Right lobe of liver (tissue), 4 donors: ENCODE data around the gene TTLL6.

Experiments used
- POLR2A ChIP-seq: fragments of 450-650 bp; IDR thresholded peaks from one replicate; pipeline ENCODE4 v1.6.1; 2017; ENCODE audit warnings: antibody characterized with exemption, mild to moderate bottlenecking
- TF ChIP-seq, protein P1 (sequence below), 4 donors: fragments of 200-600 bp in 3 of 4; fragments of 450-650 bp in 1 of 4; IDR thresholded peaks; one replicate each; pipeline versions ENCODE4 v1.5.1 to v1.8.0; 2016 to 2022; ENCODE audit warnings: antibody characterized with exemption in 4 of 4, mild to moderate bottlenecking in 2 of 4
- donor health status: DM: no; HTN: no; CAD: no.
- donor health status: DM: no; HTN: no; CAD: no.
- donor health status: DM: no; HTN: yes; CAD: no.

DNA sequence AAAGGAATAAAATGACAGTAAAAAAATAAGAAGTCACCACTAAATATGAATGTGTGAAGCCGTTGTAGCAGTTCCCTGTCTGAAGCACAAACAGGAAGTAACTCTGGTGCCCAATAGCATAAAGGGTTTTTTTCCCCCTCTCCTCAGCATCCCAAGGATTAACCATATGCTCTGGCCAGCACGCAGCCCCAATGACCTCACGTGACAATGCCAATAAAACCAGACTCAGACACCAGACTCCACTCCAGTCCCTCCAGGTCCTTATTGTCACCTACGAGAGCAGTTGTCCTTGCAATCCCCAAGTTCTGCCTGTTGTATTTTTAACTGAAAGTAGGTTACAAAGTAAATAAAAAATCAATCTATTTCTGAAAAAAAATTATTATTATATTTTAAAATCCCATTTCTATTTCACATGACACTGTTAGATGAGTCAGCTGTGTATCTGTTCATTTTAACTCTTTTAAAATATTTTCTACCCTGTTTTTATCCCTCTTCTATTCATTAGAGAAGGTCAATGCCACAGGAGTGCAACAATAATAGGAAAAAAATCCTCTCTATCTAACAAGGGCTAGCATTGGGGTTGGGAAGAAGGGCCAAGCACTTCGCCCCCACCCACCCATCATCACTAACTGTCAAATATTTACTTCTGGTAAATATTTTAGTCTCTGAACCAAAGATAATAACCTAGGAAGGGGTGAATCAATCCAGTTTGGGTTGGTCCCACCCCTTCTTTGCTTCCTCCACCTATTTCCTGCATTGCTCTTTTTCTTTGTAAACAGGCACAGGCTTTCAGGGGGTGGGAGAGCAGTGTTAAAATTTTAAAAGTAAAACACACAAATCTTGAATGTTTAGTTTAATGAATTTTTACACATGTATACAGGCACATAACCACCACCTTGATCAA, 101.3 kb downstream of the TTLL6 start:
- TF ChIP-seq, protein P1, sequence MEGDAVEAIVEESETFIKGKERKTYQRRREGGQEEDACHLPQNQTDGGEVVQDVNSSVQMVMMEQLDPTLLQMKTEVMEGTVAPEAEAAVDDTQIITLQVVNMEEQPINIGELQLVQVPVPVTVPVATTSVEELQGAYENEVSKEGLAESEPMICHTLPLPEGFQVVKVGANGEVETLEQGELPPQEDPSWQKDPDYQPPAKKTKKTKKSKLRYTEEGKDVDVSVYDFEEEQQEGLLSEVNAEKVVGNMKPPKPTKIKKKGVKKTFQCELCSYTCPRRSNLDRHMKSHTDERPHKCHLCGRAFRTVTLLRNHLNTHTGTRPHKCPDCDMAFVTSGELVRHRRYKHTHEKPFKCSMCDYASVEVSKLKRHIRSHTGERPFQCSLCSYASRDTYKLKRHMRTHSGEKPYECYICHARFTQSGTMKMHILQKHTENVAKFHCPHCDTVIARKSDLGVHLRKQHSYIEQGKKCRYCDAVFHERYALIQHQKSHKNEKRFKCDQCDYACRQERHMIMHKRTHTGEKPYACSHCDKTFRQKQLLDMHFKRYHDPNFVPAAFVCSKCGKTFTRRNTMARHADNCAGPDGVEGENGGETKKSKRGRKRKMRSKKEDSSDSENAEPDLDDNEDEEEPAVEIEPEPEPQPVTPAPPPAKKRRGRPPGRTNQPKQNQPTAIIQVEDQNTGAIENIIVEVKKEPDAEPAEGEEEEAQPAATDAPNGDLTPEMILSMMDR (IDR thresholded peaks at IDR 0.05): no peak
- no peak for TF ChIP-seq POLR2A
